ENCODE measurements around the gene CCNJ.

DNA sequence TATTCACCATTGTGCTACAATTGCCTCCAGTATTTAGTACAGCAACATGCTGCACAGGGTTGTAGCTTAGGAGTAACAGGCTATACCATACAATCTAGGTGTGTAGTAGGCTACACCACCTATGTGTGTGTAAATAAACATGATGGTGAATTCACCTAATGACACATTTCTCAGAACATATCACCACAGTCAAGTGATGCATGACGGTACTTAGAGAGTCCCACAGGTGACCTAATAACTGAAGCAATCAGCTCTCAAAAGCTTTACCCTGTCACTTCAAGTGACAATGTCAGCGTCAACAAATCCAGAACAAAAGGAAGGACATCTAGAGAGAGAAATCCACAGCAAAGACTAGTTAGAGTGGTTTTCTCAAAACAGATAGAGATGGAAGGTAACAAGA is 38.8 kb downstream of the CCNJ start:
- TF ChIP-seq, protein P1, sequence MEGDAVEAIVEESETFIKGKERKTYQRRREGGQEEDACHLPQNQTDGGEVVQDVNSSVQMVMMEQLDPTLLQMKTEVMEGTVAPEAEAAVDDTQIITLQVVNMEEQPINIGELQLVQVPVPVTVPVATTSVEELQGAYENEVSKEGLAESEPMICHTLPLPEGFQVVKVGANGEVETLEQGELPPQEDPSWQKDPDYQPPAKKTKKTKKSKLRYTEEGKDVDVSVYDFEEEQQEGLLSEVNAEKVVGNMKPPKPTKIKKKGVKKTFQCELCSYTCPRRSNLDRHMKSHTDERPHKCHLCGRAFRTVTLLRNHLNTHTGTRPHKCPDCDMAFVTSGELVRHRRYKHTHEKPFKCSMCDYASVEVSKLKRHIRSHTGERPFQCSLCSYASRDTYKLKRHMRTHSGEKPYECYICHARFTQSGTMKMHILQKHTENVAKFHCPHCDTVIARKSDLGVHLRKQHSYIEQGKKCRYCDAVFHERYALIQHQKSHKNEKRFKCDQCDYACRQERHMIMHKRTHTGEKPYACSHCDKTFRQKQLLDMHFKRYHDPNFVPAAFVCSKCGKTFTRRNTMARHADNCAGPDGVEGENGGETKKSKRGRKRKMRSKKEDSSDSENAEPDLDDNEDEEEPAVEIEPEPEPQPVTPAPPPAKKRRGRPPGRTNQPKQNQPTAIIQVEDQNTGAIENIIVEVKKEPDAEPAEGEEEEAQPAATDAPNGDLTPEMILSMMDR (IDR thresholded peaks at IDR 0.05; ENCODE audit: insufficient read depth, low read depth, low read length): no peak
- TF ChIP-seq EZH2 (IDR thresholded peaks at IDR 0.05; ENCODE audit: insufficient read depth, low read length): no peak
